Sigmoid colon (tissue), 7 donors: ENCODE measurements around the gene NEURL1. TPM values are rescaled to one million over a fixed set of nuclear protein-coding genes. Genes with fewer than 3 reads are reported as not detected.

Experiments used
- DNase-seq: peaks from one replicate; pipeline ENCODE4 v3.0.0-alpha.2; 2019
- H3K27ac ChIP-seq, 4 donors: fragments of 200-600 bp; sonication (generic); one replicate each; pipeline ENCODE4 v1.5.1; 2016 to 2019; ENCODE audit warnings: mild to moderate bottlenecking in 1 of 4
- H3K27me3 ChIP-seq, 3 donors: fragments of 200-600 bp; sonication (generic); one replicate each; pipeline ENCODE4 v1.5.1; 2019; ENCODE audit warnings: mild to moderate bottlenecking in 1 of 3
- H3K36me3 ChIP-seq, 4 donors: fragments of 200-600 bp; sonication (generic); one replicate each; pipeline ENCODE4 v1.5.1; 2016 to 2019
- H3K4me1 ChIP-seq, 4 donors: fragments of 200-600 bp; sonication (generic); one replicate each; pipeline ENCODE4 v1.5.1; 2017 to 2019
- H3K4me3 ChIP-seq, 4 donors: fragments of 200-600 bp; sonication (generic); one replicate each; pipeline ENCODE4 v1.5.1; 2017 to 2019; ENCODE audit warnings: mild to moderate bottlenecking in 2 of 4, moderate library complexity in 1 of 4
- H3K9me3 ChIP-seq, 4 donors: fragments of 200-600 bp in 3 of 4; sonication (generic) in 3 of 4; one replicate each; pipeline versions ENCODE4 v1.5.1 to v1.6.1; 2013 to 2019
- CTCF ChIP-seq, 4 experiments: fragments of 450-650 bp in 3 of 4; fragments of 200-600 bp in 1 of 4; IDR thresholded peaks; one replicate each; pipeline ENCODE4 v1.5.1; 2016 to 2019; ENCODE audit warnings: antibody characterized with exemption in 4 of 4, mild to moderate bottlenecking in 3 of 4, moderate library complexity in 2 of 4
- EP300 ChIP-seq, 4 donors: sonication (generic); formaldehyde crosslinking; IDR thresholded peaks; one replicate each; pipeline ENCODE4 v1.6.1; 2017; ENCODE audit warnings: antibody characterized with exemption in 4 of 4
- POLR2A ChIP-seq, 2 donors: fragments of 450-650 bp; IDR thresholded peaks; one replicate each; pipeline ENCODE4 v1.6.1; 2016; ENCODE audit warnings: antibody characterized with exemption in 2 of 2, mild to moderate bottlenecking in 2 of 2, moderate library complexity in 2 of 2
- POLR2AphosphoS5 ChIP-seq, 4 donors: sonication (generic); formaldehyde crosslinking; IDR thresholded peaks; one replicate each; pipeline ENCODE4 v1.6.1; 2017; ENCODE audit warnings: antibody characterized with exemption in 4 of 4
- WGBS, 2 donors: extraction: QIAGEN DNeasy Blood & Tissue Kit; methylation state at CpG; one replicate each; pipeline ENCODE4 v1.1.7; 2013; 5-methylcytosine and 5-hydroxymethylcytosine counted together
- intact Hi-C: fragments of 100-400 bp; cut with DNase I; formaldehyde crosslinking; loops from one replicate; pipeline ENCODE4 v1.15.1; 2023
- polyA plus RNA-seq, 3 donors: library from polyadenylated mRNA; stranded (reverse); fragments of 200-250 nt; gene quantifications; one replicate each; pipeline ENCODE4 v1.2.3, GENCODE V29; 2013
- total RNA-seq, 4 donors: library from RNA; depleted of rRNA; stranded (reverse); fragments of >200 nt; gene quantifications; one replicate each; pipeline ENCODE4 v1.1.0, GENCODE V29; 2016
- donor health status: healthy with polysubstance abuse.
- donor health status: Bipolar disorder and iron deficiency.
- donor health status: healthy.

The NEURL1 gene
- total and polyA plus RNA-seq, 7 donors, result 0.41 to 54.1 (median 15.3) TPM; not detected in 1

- Histone ChIP-seq H3K4me1 (peaks cover 0 to 9% (median 6%) of the 10 kb centered on the region in 4 donors), H3K27me3 (no peaks in the 10 kb centered on the region), H3K36me3 (no peaks in the 10 kb centered on the region), H3K9me3 (no peaks in the 10 kb centered on the region), H3K4me3 (no peak overlapping the region), H3K27ac (no peak overlapping the region)
- WGBS, 2 donors, result 83 to 86% methylated on average over 8 of the region's 8 CpGs
- no peak for DNase-seq
- TF ChIP-seq EP300 (IDR thresholded peaks at IDR 0.05), result no peak
- no peak for TF ChIP-seq CTCF (IDR thresholded peaks at IDR 0.05)
- TF ChIP-seq POLR2A (IDR thresholded peaks at IDR 0.05), result no peak
- TF ChIP-seq POLR2AphosphoS5 (IDR thresholded peaks at IDR 0.05), result no peak
- intact Hi-C loops, result no loop called here
These were observed 36.3 kb upstream of the NEURL1 start for GRCh38 chr10:103457176-103457712.

- TF ChIP-seq POLR2AphosphoS5 (IDR thresholded peaks at IDR 0.05), result no peak
- no peak for TF ChIP-seq CTCF (IDR thresholded peaks at IDR 0.05)
- TF ChIP-seq POLR2A (IDR thresholded peaks at IDR 0.05), result no peak
- TF ChIP-seq EP300 (IDR thresholded peaks at IDR 0.05), result no peak
- DNase-seq, result no peak
- no peaks in the 10 kb centered on the region for H3K36me3 ChIP-seq
- H3K27me3 ChIP-seq, result no peaks in the 10 kb centered on the region
- H3K9me3 ChIP-seq, result no peaks in the 10 kb centered on the region
- H3K4me1 ChIP-seq, result peaks cover 0 to 1% (median 0%) of the 10 kb centered on the region in 4 donors
- intact Hi-C loops, result no loop called here
- H3K27ac ChIP-seq, result no peak overlapping the region
- no peak overlapping the region for H3K4me3 ChIP-seq
- 96 to 97% methylated on average over 39 of the region's 39 CpGs for WGBS, 2 donors
These were observed 35.5 kb upstream of the NEURL1 start for GRCh38 chr10:103457896-103458583.

- Histone ChIP-seq H3K4me1 (no peaks in the 10 kb centered on the region), H3K27me3 (no peaks in the 10 kb centered on the region), H3K9me3 (no peaks in the 10 kb centered on the region), H3K36me3 (no peaks in the 10 kb centered on the region), H3K27ac (no peak within 1 kb of the TSS), H3K4me3 (no peak within 1 kb of the TSS)
- intact Hi-C loops, result no loop called here
- TF ChIP-seq CTCF (IDR thresholded peaks at IDR 0.05) (no peak), POLR2AphosphoS5 (IDR thresholded peaks at IDR 0.05) (no peak), POLR2A (IDR thresholded peaks at IDR 0.05) (no peak), EP300 (IDR thresholded peaks at IDR 0.05) (no peak)
- WGBS, 2 donors, result 49 to 56% methylated on average over 9 of the region's 9 CpGs
- no peak for DNase-seq
These were observed 34.8 kb upstream of the NEURL1 start, which contains the start of gene CALHM1 for GRCh38 chr10:103458720-103459119. Gene CALHM1 (minus strand): TSS chr10:103458900. CDS start chr10:103458751, 149 bp downstream.

GRCh38 chr10:103459615-103460014 lies 33.9 kb upstream of the NEURL1 start:
- Histone ChIP-seq H3K4me1 (no peaks in the 10 kb centered on the region), H3K9me3 (no peaks in the 10 kb centered on the region), H3K27me3 (no peaks in the 10 kb centered on the region), H3K36me3 (no peaks in the 10 kb centered on the region), H3K4me3 (no peak overlapping the region), H3K27ac (no peak overlapping the region)
- WGBS, 2 donors, result 65 to 73% methylated on average over 4 of the region's 4 CpGs
- no peak for DNase-seq
- TF ChIP-seq POLR2A (IDR thresholded peaks at IDR 0.05) (no peak), CTCF (IDR thresholded peaks at IDR 0.05) (no peak), POLR2AphosphoS5 (IDR thresholded peaks at IDR 0.05) (no peak), EP300 (IDR thresholded peaks at IDR 0.05) (no peak)
- intact Hi-C loops, result no loop called here
